Retinal pigment epithelial cell (primary cell): Measurements from ENCODE around the gene KRT15.

ENCODE experiments used
- DNase-seq: peaks from one replicate; pipeline ENCODE4 v3.0.0-alpha.2; 2010; ENCODE audit warnings: low read depth
- H3K4me3 ChIP-seq: 2 replicates; pipeline ENCODE4 v1.5.1; 2011; ENCODE audit warnings: mild to moderate bottlenecking, low read length, control low read depth, moderate library complexity
- CTCF ChIP-seq: conservative IDR thresholded peaks from 2 replicates; pipeline ENCODE4 v1.5.1; 2011; ENCODE audit warnings: low read depth, low read length, control low read depth, inconsistent platforms

KRT15 gene

DNA sequence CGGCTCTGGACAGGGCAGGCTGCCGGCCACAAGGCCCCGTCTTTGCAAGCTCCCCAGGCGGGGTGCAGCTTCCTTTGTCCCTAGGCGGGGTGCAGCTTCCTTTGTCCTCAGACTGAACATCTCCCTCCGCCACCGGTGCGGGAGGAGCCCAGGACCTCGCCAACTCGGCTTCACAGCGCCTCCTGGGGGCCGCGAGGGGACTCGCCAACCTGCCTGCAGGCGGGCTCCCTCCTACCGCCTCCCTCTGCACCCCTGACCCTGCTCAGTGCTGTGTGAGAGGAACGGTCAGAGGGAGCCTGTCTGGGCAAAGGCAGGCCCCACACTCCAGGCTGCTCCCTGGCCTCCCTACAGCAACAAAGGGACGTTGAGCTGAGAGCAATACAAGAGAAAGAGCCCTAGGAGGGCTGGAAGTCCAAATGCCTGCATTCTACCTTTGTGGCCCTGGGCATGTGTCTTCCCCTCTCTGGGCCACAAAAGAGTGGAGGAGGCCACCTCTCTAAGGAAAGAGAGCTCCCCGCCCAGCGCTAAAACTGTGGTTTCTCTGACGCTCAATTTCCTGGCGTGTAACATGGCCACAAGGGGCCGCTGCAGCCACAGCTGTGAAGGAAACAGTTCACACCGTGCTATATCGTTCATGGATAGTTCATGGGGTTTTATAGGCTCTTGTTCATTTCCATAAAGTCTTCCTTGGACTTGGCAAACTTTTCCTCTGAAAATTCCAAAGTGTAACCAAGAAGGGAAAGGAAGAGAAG, 30.3 kb upstream of the KRT15 start:
- DNase-seq: peak; percentile 79
- peak; percentile 95 for TF ChIP-seq CTCF
- H3K4me3 ChIP-seq: no peak overlapping the region

- no peak for TF ChIP-seq CTCF
- DNase-seq: peak; percentile 99
- no peak overlapping the region for H3K4me3 ChIP-seq
Measured at GRCh38 chr17:41547921-41548843, 29.5 kb upstream of the KRT15 start.

DNA sequence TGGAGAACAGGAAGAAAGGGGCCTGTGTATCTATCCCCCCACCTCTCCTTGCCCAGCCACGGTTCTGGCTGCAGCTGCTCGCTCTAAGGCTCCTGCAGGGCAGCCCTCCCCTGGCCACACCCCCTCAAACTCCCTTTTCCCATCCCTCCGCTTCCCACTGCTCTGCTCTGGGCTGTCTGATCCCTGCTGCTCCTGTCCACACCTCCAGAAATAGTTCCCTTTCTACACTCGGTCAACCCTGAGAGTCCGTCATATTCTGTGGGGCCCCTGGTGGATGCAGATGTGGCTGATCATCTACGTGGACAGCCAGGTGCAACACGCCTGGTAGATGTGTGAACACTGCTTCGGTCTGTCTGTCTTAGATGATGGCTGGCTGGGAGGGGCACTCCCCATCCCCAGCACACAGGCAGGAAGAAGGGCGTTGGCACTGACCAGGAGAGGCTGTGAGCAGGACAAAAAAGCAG, 28.7 kb upstream of the KRT15 start:
- DNase-seq: peak; percentile 53
- TF ChIP-seq CTCF: no peak
- no peak overlapping the region for H3K4me3 ChIP-seq

DNA sequence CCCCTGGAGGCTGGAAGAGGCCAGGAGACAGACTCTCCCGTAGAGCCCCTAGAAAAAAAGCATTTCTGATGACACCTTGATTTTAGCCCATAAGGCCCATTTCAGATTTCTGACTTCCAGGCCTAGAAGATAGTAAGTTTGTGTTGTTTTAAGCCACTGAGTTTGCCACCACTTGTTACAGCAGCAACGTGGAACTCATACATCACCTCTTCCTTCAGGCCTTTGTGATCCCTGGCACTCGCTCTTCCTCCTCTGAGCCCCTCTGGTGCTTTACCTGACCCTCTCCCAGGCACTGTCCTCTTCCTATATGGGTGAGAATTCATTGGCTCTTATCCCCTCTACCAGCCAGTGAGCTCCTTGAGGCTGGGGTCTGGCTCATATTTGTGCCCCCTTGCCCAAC, 28.1 kb upstream of the KRT15 start:
- no peak for TF ChIP-seq CTCF
- no peak for DNase-seq
- H3K4me3 ChIP-seq: no peak overlapping the region

DNA sequence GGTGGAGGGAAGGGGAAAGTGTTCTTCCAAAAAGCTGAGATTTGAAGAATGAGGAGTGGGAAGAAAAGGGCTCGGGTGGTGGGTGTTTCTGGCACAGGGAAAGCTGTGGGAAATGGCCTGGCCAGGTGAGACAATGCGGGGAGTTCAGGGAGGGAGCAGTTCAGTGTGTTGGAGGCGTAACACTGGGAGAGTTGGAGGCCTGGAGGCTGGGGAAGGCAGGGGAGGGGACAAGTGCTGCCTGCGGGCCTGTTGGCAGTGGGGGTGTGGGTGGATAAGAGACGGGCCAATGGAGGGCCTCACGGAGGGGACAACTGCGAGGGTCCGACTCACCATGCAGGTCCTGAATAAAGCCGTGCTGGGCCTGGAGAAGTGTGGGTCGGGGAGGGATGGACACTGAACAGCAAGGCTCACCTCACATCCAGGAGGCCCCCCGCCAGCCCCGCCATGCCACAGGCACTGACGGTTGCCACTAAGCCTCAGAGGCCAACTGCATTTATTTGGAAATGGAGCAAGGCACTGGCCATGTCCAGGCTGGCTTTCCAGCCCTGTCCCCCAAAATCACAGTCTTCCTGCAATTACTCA, 27.2 kb upstream of the KRT15 start:
- no peak for DNase-seq
- no peak overlapping the region for H3K4me3 ChIP-seq
- TF ChIP-seq CTCF: no peak

DNA sequence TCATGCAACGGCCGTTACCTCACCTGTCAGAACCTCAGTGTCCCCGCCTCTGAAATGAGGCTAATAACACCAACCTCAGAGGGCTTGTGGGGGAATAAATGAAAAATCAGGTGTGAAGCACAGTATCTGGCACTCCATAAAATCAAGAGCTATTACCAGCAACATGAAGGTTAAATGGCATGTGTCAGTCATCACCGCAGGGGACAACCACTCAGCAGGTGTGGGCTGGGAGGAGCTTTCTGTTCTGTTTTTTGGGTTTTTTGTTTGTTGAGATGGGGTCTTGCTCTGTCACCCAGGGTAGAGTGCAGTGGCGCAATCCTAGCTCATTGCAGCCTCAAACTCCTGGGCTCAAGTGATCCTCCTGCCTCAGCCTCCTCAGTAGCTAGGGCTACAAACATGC, 26.2 kb upstream of the KRT15 start:
- DNase-seq: no peak
- no peak overlapping the region for H3K4me3 ChIP-seq
- TF ChIP-seq CTCF: no peak
